Fibroblast of skin of right biceps (primary cell): ENCODE data around the gene DNAH17.

ENCODE experiments used
- DNase-seq: peaks from one replicate; pipeline ENCODE4 v3.0.0-alpha.2; 2013

The DNAH17 gene

DNA sequence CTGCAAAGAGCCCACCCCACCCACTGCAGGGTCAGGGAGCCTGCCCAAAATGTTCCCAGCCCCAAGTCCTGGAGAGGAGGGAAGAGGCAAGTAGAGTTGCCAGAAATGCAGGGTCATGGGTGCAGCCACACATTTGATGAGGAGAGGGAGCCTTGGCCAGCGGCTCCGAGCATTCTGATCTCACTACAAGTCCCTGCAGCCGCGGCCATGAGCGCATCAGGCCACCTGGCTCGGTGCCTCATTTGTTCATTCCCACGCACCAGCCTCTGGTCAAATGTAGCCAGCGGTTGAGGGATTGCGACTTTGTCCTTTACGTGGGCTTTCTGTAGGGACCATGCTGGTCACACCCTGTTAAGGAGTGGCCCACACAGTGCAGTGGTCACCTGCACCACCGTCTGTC, 150.1 kb downstream of the DNAH17 start:
- DNase-seq: no peak

DNA sequence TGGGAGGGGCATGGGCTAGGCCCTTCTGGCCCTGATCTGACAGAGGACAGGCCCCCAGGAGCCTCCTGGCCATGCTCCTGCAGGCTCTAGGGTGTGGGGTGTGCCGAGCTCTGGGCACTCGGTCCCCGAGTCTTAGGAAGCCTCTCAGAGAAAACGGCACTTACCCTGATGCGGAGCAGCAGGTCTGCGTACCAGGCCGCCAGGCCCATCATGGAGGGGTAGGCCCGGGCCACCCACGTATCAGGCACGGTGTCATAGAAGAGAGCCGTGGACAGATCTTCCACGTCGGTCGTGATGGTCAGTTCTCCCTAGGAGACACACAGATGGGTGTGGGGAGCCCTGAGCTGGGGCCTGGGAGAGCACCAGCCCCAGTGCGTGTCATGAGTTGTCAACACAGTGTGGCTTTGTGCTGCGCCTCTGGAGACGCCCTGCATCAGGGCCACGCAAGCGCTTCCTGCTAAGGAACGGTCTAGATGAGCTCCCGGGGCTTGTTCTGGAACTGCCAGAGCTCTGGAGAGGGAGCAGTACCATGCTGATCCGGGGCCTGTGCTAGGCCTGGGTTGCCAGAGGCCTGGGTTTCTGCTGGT, 150.8 kb downstream of the DNAH17 start:
- DNase-seq: no peak

DNA sequence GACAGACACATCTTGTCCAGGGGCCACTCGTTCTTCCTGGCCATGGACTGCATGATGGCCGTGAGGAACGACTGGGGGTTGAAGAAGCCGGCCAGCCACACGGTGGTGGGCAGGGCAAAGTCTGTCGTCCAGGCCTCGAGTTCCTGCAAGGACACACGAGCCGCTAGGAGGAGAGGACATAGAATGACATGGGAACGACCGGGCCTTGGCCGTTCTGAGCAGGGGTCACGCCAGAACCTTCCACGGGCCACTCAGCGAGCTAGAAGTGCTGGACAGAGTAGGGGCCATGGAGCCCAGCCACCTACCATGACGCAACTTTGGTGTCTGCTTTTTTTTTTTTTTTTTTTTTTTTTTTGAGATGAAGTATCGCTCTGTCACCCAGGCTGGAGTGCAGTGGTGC, 151.8 kb downstream of the DNAH17 start:
- no peak for DNase-seq

DNA sequence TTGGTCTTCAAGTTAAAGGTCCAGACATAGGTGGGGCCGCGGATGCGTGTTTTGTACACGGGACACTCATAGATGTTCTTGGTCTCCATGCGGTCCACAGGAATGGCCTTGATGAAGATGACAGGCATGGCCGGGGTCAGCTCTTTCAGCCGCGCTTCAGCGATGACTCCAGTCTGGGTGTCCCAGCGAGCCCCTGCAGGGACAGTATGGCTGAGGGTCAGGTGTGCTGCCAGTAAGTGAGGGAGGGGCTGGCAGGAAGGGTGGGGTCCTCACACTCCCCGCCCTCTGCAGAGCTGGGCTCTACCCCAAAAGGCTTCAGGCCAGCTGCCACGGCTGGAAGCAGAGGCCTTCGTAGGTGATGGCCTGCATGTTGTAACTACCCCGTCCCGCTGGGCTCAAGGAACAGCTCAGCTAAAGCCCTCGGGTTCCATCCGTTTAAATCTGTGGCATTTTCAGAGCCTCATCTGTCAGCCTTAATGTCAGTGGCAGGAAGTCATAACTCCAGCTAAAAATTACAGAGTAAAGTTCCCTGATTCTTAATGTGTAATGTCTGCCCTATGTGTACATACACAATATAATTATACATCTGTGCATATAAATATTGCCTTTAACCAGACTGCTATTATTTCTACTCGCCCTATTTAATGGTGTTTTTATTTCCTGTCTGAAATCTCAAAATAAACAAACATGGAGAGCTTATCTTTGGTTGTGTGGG, 153.1 kb downstream of the DNAH17 start:
- no peak for DNase-seq

DNA sequence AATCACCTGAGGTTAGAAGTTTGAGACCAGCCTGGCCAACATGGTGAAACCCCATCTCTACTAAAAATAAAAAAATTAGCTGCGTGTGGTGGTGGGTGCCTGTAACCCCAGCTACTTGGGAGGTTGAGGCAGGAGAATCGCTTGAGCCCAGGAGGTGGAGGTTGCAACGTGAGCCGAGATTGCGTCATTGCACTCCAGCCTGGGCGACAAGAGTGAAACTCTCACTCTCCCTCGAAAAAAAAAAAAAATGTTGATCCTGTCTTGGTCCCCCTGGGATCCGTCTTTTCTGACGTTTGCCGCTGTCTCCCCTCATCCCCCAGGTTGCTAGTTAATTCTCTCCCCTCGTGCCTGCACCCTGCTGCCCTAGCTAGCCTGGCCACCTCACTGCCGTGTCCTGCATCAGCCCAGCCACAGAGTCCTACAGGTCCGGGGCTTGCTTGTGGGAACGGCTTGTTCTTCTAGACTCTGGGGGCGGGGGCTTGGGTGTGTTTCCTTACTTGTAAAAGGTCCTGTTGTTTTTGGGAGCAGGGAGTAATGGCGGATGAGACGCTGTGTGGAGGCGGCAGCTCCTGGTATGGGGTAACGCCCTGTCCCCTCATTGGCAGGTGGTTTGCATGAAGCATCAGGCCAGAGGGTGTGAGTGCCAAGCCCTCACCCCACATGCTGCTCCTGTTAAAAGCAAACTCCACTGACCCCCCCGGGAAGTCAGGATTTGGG, 154.2 kb downstream of the DNAH17 start:
- DNase-seq: no peak

DNA sequence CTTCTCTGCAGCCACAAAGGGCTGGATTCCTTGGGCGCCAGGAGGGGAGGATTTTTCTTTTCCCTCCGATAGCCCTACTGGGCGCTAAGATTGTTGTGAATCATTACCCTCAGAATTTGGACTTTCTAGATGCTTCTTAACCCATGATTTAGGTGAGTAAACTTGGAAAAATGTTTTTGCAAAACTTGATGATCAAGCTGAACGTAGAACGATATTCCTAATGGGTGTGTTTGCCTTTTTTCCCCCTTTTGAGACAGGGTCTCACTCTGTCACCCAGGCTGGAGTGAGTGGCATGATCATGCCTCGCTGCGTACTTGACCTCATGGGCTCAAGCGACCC, 155.0 kb downstream of the DNAH17 start:
- no peak for DNase-seq

DNA sequence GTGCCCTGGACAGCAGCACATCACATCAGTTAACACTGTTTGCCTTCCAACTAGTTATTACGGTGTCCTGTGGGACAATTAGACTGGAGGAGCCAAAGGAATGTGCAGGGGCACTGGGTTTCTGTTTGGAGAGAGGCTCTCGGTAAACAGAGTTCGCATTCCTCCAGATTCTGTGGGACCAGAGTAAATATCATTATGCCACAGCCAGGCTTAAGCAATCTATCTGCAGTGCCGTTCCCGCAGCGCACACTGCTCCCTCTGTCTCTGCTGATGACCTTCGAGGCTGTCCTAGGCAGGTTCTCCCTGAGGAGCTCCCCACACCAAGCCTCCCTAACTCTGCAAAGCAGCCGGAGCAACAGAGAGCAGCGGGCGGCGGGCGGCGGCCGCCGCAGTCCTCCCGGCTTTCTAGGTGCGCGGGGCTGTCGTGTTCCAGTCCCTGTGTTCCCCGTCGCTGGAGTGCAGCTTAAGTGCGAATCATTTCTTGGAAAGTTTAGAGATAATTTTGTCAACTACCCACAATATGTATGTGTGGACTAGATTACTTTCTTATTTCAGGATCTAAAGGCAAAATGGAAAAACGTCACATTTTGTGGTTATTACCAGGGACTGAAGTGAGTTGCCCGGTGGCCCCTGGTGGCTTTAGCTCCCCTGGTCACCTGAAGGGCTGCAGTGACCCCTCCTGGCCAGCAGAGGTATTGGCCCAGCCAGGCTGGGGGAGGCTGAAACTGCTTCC, 155.5 kb downstream of the DNAH17 start:
- DNase-seq: peak; percentile 68

DNA sequence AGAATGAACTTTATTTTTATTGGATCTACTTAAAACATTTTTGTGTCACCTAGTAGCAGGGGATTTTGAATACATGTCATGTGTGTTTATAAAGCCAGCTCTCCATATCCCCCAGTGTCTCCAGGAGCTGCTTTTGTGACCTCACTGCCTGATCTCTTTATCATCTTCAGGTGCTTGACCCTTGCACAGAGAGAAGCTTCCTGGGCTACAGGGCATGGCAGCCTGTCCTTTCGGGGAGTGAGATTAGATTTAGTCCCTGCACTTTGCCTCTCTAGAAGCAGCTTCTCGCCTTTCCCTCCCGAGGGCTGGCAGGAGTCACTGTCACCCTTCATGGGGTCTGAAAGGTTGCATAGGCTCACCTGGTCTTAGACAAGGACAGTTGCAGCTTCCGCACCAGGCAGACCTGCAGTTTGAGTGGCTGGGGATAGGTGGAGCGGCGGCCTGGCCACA, 156.1 kb downstream of the DNAH17 start:
- no peak for DNase-seq

DNA sequence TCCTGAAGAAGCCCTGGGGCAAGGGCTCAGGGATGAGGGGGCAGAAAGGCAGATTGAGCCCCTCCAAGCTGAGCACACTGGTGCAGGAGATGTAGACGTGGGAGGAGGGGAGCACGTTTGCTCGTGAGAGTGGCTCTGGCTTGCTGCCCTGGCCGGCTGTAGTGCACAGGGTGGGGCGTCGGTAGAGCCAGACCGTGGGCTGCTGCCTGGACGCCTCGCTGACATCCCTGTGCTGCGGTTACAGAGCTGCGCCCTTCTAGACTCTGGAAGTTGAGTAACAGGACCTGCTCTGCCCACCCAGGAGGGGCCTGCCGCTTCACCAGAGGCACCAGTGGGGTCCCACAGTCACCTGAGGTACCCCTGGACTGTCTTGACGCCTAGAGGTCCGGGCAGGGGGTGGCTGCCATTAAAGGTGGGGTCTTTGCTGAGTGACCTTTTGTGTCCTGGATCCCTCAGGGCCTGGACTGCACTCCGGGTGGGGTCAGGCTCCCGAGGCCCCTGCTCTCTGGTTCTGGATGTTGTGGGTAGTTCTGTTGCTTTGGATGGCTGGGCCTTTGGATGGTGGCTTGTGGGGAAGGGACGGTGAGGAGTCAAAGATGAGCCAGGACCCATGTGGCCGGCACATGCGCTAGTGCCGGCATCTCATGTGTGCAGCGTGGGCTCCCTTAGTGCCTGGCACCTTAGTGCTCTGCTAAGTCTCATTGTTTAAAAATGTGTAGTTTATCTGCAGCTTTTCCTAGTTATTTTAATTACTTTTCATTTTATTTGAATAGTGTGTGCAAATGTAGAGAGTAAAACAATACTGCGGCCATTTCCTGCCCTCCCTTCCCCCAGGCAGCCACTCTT, 157.0 kb downstream of the DNAH17 start:
- no peak for DNase-seq

DNA sequence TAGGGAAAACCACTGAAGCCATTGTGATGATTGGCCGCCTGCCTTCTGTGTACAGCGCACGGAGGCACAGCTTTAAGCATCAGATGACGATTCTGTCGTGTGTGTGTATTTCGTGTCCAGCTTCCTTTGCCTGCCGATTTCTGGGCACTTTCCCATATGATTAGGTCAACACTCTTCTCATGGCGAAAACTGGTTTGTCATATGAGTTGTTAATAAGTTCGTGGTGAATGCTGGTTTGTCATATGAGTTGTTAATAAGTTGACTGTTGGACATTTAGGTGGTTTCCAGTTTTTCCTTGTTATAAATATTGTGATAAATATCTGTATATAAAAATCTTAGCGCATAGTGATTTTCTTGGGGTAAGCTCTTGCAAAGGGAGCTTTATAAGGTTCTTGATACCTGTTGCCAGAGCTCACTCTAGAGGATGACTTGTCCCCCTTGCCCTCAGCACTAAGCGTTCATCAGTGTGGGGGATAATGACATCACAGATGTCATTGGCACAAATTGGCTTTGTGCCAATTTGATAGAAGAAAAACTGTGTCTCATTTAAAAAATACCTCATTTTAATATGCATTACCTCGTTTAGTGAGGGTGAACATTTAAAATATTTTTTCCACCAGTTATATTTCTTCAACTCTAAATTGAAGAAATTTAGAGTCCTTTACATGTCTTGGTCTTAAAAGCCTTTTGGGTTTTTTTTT, 158.7 kb downstream of the DNAH17 start:
- no peak for DNase-seq

DNA sequence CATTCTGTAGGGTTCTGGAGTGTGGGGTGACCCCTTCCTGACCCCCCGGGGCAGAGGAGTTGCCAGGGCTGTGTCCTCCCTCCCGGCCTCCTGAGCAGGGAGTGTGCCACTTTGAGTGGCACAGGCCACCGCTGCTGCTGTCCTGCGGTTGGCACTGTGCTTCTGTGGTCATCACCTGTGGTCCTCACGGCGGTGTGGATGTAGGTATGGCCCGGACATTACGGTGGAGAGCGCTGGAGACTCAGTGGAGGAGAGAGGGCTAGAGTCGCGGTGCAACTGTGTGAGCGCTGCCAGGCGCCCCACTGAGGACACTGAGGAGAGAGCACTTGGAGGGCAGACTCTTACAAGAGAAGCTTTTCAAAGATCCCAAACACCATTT, 159.7 kb downstream of the DNAH17 start:
- no peak for DNase-seq

DNA sequence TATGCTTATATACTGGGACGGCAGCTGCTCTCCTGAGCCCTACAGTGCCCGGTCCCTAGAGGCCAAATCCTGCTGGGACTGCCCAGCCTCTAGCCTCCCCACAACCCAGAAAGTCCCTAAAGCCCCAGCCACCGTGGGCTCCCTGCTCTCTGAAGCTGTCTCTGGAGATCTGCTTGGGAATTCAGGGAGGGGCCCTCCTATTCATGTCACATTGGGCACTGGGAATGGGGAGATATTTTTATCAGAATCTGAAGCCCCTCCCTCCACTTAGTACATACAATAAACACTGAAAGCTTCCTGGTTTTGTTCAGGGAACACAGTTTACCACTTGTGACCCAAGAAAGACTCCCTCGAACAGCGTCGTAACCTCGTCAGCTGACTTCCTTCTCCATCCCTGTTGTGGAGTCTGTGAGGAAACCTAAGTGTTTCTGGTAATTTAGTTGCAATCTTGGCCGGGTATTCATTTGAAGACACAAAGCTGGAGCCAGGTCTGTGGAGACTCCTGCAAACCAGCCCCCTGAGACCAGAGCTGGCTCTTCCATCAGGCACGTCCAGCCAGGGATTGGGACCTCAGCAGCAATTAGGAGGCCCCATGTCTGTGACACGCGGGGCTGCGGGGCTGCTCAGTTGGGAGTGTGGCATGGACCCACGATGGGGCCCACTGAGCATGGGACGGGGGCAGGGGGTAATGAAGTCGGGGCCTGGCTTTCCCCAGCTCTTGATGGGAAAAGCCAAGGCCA, 160.2 kb downstream of the DNAH17 start:
- DNase-seq: no peak

DNA sequence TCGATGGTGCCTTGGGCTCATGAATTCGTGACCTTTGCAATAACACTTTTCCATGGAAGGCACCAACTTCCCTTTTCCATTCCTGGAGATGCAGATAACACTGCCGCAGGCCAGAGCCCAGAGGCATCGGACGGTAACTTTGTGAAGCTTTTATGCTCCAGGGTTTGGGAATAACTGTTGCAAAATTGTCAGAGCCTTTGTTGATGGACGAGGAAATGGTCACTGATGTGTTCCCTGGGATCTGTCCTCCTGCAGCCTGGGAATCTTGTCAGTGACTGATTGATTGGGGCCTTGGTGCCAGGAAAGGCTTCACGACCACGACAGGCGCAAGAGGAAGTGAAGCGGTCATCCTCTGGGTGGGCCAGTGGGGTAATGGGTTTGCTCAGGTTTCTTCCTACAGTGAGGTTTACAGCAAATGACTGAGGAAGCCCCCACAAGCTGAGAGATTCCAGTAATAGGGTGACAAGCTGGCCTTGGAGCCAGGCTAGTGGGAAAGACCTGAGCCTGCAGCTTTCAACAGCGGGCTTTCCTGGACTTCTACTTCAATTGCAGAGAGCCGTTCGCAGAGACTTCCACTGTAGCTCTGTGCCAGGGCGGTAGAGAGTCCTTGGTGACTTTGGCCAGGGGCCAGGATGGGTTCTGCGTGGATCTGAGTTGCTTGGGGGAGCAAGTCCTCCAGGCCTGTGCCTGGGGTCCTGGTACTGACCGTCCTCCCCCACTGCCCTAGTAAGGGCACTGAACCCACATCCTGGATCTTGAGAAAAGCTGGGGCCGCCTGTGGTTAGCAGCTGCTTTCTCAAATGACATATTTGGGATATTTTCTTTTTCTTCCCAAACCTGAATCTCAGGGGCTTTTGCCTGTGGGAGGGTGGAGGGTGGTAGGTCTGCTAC, 161.1 kb downstream of the DNAH17 start:
- peak; percentile 60 for DNase-seq

DNA sequence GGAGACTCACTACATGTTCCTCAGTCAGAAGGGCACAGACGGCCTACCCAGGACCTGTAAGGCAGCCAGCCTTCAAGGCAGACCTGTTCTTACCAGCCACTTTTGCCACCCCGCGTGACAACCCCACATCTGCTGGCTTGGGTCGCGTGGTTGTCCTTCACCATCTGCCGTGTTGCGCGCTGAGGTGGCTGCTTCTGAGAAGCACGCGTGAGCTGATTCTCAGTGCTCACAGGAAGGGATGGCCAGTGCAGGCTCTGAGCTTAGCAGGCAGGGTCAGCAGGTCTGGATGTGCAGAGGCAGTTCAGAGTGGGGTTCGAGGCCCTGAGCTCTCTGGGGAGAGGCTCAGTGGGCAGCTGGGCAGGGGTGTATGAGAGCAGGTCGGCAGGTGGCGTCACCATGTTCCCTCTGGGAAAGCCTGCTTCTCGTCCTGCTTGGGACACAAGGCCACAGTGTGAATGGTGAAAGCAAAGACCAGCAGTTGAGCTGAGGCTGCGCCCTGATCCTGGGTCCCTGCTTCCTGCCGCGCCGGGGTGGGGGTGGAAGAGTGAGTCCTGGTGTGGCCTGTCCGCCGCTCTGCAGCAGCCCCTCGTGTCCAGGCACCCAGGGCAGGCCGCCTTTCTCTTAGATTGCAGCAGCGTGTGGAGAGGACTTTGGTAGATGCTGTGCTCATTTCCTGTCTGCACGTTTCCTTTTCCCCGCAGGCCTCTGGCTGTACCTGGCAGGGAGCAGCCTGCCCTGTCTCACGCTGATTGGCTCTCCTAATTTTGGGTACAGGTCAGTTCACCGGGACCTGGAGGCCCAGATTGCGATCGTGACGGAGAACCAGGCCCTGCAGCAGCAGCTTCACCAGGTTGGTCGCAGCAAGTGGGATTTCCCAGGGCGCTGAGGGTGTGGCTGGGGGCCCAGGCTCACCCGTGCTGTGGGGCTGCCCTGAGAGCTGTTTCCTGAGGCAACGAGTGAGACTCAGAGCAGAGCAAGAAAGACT, 162.7 kb downstream of the DNAH17 start:
- no peak for DNase-seq

DNA sequence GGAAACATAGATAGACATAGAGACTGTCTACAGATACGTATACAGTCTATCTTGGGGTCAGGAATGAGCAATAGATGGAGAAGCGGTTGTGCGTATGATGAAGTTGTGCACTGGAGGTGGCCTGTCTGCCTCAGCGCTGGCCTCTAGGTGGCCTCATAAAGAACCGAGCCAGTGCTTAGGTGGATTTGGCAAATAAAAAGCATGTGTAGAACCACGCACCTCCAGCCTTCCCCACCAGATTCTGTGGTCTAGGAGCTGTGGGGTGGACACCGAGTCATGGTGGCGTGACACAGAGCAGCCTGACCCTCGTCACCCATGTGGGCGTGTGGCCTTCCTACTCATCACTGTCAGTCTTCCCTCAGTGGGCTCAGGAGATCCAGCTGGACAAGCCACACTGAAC, 164.8 kb downstream of the DNAH17 start:
- DNase-seq: peak; percentile 31

DNA sequence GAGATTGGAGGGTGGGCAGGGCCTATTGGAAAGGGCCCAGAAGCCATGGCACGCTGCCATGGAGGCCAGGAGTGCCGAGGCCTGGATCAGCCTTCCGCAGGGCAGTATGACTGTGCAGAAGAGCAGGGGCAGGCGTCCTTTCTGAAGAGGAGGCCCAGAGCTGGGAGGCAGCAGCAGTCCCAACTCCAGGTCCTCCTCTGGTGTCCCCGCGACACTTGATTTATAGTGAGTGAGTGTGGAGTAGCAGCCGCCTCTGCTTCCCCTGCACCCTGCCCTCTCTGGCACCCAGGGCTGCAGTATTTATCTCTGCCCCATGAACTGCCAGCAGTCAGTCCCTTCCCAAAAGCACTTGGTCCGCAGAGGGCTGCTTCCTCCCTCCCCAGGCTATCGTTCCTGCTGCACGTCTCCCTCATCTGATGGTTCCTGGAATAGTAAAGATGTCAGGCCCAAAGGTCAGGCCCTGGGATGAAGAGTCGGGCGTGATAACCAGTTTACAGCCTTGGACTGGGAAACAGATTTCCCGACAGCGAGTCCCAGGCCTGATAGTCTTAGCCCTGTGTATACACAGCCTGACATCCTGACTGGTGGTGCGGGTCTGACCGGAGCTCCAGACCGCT, 165.8 kb downstream of the DNAH17 start:
- no peak for DNase-seq

DNA sequence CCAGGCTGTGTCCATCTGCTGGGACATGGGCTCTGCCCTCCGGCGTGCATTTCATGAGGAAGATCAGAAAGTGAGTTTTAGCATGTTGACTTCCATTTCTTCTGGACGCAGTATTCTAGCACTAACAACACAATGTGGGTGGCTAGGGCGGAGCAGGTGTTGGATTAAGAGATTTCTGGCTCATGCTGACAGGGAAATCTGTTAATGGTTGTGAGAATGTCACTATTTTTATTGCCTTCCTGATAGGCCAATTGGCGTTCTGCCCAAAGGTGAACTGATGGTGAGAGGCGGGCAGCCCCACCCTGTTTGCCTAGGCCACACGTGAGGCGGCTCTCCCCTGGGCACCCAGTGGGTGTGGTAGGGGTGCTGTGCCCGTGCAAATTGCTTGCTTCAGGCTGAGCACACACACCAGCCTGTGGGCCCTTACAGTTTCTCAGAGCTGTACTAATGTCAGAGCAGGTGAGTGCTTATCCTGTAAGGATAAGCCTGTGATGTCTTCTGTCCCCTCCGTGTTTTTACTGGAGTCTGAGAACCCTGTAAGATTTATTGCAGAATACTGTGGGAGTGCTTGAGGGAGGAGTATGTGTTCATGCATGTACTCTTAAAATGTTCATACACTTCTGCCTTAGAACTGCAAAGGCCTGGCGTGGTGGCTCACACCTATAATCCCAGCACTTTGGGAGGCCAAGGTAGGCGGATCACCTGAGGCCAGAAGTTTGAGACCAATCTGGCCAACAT, 167.8 kb downstream of the DNAH17 start:
- DNase-seq: no peak
